MM.1S (cell line): ENCODE results near the gene ASMT.

ENCODE experiments used
- CTCF ChIP-seq: fragments of 300-600 bp; sonication (generic); IDR thresholded peaks from 2 replicates; pipeline ENCODE4 v1.5.1; 2016; ENCODE audit warnings: antibody characterized with exemption, low read length, mixed read lengths
- EZH2 ChIP-seq: fragments of 300-600 bp; sonication (generic); optimal IDR thresholded peaks from 2 replicates; pipeline ENCODE3; 2017; ENCODE audit warnings: low read depth, mild to moderate bottlenecking, antibody characterized with exemption, low read length, mixed read lengths
- EZH2phosphoT487 ChIP-seq: fragments of 300-600 bp; sonication (generic); IDR thresholded peaks from 2 replicates; pipeline ENCODE4 v1.6.1; 2018; ENCODE audit warnings: antibody characterized with exemption, low read length

- TF ChIP-seq CTCF: no peak
- TF ChIP-seq EZH2: no peak
- no peak for TF ChIP-seq EZH2phosphoT487
Measured at GRCh38 chrX:1578511-1579173, 36.2 kb upstream of the ASMT start.
